T-helper 1 cell treated with Interleukin-12 subunit alpha and Interleukin-12 subunit beta and Interleukin-4 antibody, amounts not matched to agents 30 μg/mL and 1 μg/mL, for 36 hours (primary cell): ENCODE measurements around the gene STC2.

Source experiments
- H3K27ac Mint-ChIP-seq: one replicate; pipeline ENCODE4 v1.8.0; 2021; ENCODE audit warnings: mild to moderate bottlenecking, mixed read lengths
- H3K27me3 Mint-ChIP-seq: one replicate; pipeline ENCODE4 v1.8.0; 2021; ENCODE audit warnings: low read depth, mixed read lengths
- H3K36me3 Mint-ChIP-seq: one replicate; pipeline ENCODE4 v1.8.0; 2021; ENCODE audit warnings: low read depth, mixed read lengths
- H3K4me1 Mint-ChIP-seq: one replicate; pipeline ENCODE4 v1.8.0; 2021; ENCODE audit warnings: low read depth, mixed read lengths
- H3K4me3 Mint-ChIP-seq: one replicate; pipeline ENCODE4 v1.8.0; 2021; ENCODE audit warnings: mild to moderate bottlenecking, moderate library complexity, mixed read lengths
- H3K9me3 Mint-ChIP-seq: one replicate; pipeline ENCODE4 v1.8.0; 2021; ENCODE audit warnings: mixed read lengths

STC2 gene

GRCh38 chr5:173282916-173283315 lies 45.3 kb downstream of the STC2 start:
- Mint-ChIP-seq H3K27me3 (peaks cover 43% of the 10 kb centered on the region), H3K4me3 (no peak overlapping the region), H3K36me3 (peaks cover 2% of the 10 kb centered on the region), H3K4me1 (peaks cover 5% of the 10 kb centered on the region), H3K27ac (no peak overlapping the region), H3K9me3 (no peaks in the 10 kb centered on the region)

GRCh38 chr5:173281910-173282309 lies 46.3 kb downstream of the STC2 start:
- H3K36me3 Mint-ChIP-seq, result peaks cover 2% of the 10 kb centered on the region
- H3K27ac Mint-ChIP-seq, result no peak overlapping the region
- H3K4me3 Mint-ChIP-seq, result no peak overlapping the region
- peaks cover 5% of the 10 kb centered on the region for H3K4me1 Mint-ChIP-seq
- H3K9me3 Mint-ChIP-seq, result no peaks in the 10 kb centered on the region
- H3K27me3 Mint-ChIP-seq, result peaks cover 45% of the 10 kb centered on the region

DNA sequence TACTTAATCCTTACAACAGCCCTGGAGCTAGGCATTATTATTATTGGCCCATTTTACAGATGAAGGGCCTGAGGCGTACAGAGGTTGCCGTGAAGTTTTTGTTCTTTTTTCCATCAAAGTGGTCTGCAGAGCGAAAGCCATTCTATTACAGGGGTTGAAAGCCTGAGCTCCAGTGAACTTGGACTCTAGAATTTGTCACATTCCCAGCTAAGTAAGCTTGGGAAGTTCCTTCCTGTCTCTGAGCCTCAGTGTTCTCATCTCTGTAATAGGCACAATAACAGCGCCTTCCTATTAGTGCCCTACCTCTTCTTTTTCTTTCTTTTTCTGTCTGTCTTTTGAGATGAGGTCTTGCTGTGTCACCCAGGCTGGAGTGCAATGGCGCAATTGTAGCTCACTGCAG lies 49.0 kb downstream of the STC2 start:
- peaks cover 4% of the 10 kb centered on the region for H3K4me1 Mint-ChIP-seq
- H3K27me3 Mint-ChIP-seq, result peaks cover 45% of the 10 kb centered on the region
- no peaks in the 10 kb centered on the region for H3K9me3 Mint-ChIP-seq
- no peak overlapping the region for H3K27ac Mint-ChIP-seq
- no peak overlapping the region for H3K4me3 Mint-ChIP-seq
- peaks cover 2% of the 10 kb centered on the region for H3K36me3 Mint-ChIP-seq

DNA sequence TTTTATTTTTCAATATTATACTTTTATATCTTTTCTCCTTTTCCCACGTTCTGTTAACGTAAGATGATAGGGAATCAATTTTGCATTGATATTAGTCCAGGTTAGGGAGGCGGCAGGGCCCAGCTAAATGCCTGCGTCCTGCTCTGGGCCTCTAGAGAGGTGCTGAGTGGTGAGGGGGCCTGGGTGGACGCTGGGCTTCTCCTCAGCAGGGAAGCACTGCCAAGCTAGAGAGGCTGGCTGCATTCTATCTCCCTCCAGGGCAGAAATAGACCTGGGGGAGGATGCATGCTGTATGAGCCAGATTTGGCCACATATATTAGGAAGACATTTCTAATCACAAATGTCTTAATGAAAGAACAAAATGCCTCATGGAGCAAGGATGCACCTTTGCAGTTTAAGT lies 49.6 kb downstream of the STC2 start:
- Mint-ChIP-seq H3K4me3 (no peak overlapping the region), H3K36me3 (peaks cover 2% of the 10 kb centered on the region), H3K4me1 (peaks cover 3% of the 10 kb centered on the region), H3K27ac (no peak overlapping the region), H3K27me3 (peaks cover 43% of the 10 kb centered on the region), H3K9me3 (no peaks in the 10 kb centered on the region)

- H3K4me1 Mint-ChIP-seq, result peaks cover 3% of the 10 kb centered on the region
- H3K27me3 Mint-ChIP-seq, result peaks cover 41% of the 10 kb centered on the region
- H3K27ac Mint-ChIP-seq, result no peak overlapping the region
- no peak overlapping the region for H3K4me3 Mint-ChIP-seq
- peaks cover 2% of the 10 kb centered on the region for H3K36me3 Mint-ChIP-seq
- H3K9me3 Mint-ChIP-seq, result no peaks in the 10 kb centered on the region
These were observed 50.0 kb downstream of the STC2 start for GRCh38 chr5:173278172-173278571.

- Mint-ChIP-seq H3K4me1 (no peaks in the 10 kb centered on the region), H3K27me3 (peaks cover 24% of the 10 kb centered on the region), H3K36me3 (no peaks in the 10 kb centered on the region), H3K27ac (no peak overlapping the region), H3K4me3 (no peak overlapping the region), H3K9me3 (no peaks in the 10 kb centered on the region)
These were observed 53.4 kb downstream of the STC2 start for GRCh38 chr5:173274771-173275170.

- H3K27ac Mint-ChIP-seq, result no peak overlapping the region
- no peaks in the 10 kb centered on the region for H3K36me3 Mint-ChIP-seq
- H3K9me3 Mint-ChIP-seq, result no peaks in the 10 kb centered on the region
- peaks cover 19% of the 10 kb centered on the region for H3K27me3 Mint-ChIP-seq
- H3K4me3 Mint-ChIP-seq, result no peak overlapping the region
- H3K4me1 Mint-ChIP-seq, result no peaks in the 10 kb centered on the region
These were observed 56.8 kb downstream of the STC2 start for GRCh38 chr5:173271419-173271818.

DNA sequence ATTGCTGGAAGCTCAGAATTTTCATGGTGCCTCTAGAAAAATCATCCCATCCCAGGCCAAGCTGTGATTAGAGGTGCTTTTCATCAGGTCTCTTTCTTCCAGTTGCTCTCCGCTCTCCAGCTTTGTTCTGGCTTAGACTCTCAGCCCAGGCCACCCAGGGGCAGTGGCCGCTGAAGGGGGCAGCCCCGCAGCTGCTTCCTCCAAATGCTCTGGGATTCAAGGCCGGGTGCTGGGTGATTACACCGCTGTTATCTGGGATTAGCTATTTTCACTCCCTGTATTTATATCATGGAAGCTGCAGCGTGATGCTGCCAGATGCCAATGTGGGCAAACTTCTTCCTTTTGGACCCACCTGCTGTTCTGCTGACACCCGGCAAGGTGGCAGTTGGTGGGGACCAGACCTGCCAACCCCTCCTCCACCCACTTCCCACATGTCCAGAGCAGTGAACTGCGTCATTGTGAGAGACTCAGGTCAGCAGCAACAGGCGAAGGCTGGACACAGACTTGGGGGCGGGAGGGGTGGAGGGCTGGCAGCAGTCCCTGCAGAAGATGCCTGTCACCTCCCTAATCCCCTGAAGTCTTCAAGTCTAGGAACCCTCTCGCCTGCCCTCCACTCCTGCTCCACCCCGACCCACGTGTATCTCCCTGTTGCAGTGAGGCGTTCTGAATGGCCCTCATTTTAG lies 59.3 kb downstream of the STC2 start:
- Mint-ChIP-seq H3K27me3 (peaks cover 9% of the 10 kb centered on the region), H3K9me3 (no peaks in the 10 kb centered on the region), H3K4me3 (no peak overlapping the region), H3K27ac (no peak overlapping the region), H3K4me1 (no peaks in the 10 kb centered on the region), H3K36me3 (no peaks in the 10 kb centered on the region)

DNA sequence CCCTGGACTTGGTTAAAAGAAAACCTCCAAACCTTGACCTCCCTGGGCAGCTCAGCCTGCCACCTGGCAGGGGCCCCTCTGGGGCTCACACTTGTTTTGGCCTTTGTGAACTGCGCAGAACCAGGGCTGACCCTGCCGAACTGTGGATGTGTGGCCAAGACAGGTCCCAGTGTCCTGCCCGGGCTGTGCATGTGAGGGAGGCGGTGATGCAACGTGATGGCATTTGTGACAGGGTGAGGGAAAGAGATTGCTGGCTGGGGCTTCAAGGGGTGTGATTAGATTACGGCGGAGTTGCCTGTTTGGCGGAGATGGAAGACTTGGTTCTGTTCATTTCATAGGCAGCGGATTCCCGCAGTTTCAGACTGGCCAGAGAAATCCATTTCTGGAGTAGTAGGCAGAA lies 62.8 kb downstream of the STC2 start:
- H3K27me3 Mint-ChIP-seq, result peaks cover 14% of the 10 kb centered on the region
- H3K36me3 Mint-ChIP-seq, result no peaks in the 10 kb centered on the region
- H3K27ac Mint-ChIP-seq, result no peak overlapping the region
- no peaks in the 10 kb centered on the region for H3K4me1 Mint-ChIP-seq
- H3K4me3 Mint-ChIP-seq, result no peak overlapping the region
- H3K9me3 Mint-ChIP-seq, result no peaks in the 10 kb centered on the region
